DMS53 treated with DMSO at 0.1 percent for 48 hours (cell line): ENCODE results near the gene TEX22.
"Not testable (repeated sequence)": the region's sequence is repeated elsewhere in the genome, so short reads cannot be mapped to it uniquely, and the experiment has no call there.

Experiments
- DNase-seq: peaks from one replicate; lab custom pipeline; 2025; ENCODE audit not compliant: unreplicated experiment; lab: John Stamatoyannopoulos, UW

Gene TEX22

GRCh38 chr14:105398044-105398725 lies at the start of gene TEX22:
Gene TEX22, plus strand, starts transcription at chr14:105398538. Its CDS starts 803 bp downstream, at chr14:105399341.
- DNase-seq: no peak

- no peak for DNase-seq
Measured at GRCh38 chr14:105348945-105349699, 49.2 kb upstream of the TEX22 start.

- no peak for DNase-seq
Measured at GRCh38 chr14:105349992-105350391, 48.3 kb upstream of the TEX22 start.

GRCh38 chr14:105350450-105351244 lies 47.7 kb upstream of the TEX22 start:
- no peak for DNase-seq

- DNase-seq: no peak
Measured at GRCh38 chr14:105351410-105351809, 46.9 kb upstream of the TEX22 start.

GRCh38 chr14:105351920-105352851 lies 46.2 kb upstream of the TEX22 start:
- peak; percentile 78 for DNase-seq

GRCh38 chr14:105353136-105353535 lies 45.2 kb upstream of the TEX22 start:
- DNase-seq: no peak

GRCh38 chr14:105354541-105354940 lies 43.8 kb upstream of the TEX22 start:
- DNase-seq: no peak

- DNase-seq: no peak
Measured at GRCh38 chr14:105355049-105355575, 43.2 kb upstream of the TEX22 start.

GRCh38 chr14:105355850-105356604 lies 42.3 kb upstream of the TEX22 start:
- DNase-seq: no peak

GRCh38 chr14:105356927-105357326 lies 41.4 kb upstream of the TEX22 start:
- DNase-seq: no peak

- DNase-seq: no peak
Measured at GRCh38 chr14:105357626-105358025, 40.7 kb upstream of the TEX22 start.

GRCh38 chr14:105358140-105358846 lies 40.0 kb upstream of the TEX22 start:
- DNase-seq: no peak

GRCh38 chr14:105358943-105359342 lies 39.4 kb upstream of the TEX22 start:
- no peak for DNase-seq

GRCh38 chr14:105361412-105361811 lies 36.9 kb upstream of the TEX22 start:
- not testable (repeated sequence) for DNase-seq

GRCh38 chr14:105363847-105364708 lies 34.3 kb upstream of the TEX22 start:
- no peak for DNase-seq

GRCh38 chr14:105365101-105365500 lies 33.2 kb upstream of the TEX22 start:
- no peak for DNase-seq

- DNase-seq: no peak
Measured at GRCh38 chr14:105365681-105366080, 32.7 kb upstream of the TEX22 start.
